Loucy (cell line): Measurements from ENCODE around the gene SLC9A9.

Experiments used
- H2AFZ ChIP-seq: fragments of 200-600 bp; sonication (generic); 2 replicates; pipeline ENCODE4 v1.6.0; 2016; ENCODE audit warnings: antibody characterized with exemption, mild to moderate bottlenecking, low read length, moderate library complexity
- H3F3A ChIP-seq: fragments of 200-600 bp; 2 replicates; pipeline ENCODE4 v1.6.0; 2016; ENCODE audit warnings: antibody characterized with exemption, low read depth, mild to moderate bottlenecking
- H3K27me3 ChIP-seq: fragments of 200-600 bp; sonication (generic); 2 replicates; pipeline ENCODE4 v1.6.1; 2014; ENCODE audit warnings: low read length, mild to moderate bottlenecking; ENCODE audit not compliant: insufficient read depth, poor library complexity, severe bottlenecking
- H3K36me3 ChIP-seq: fragments of 200-600 bp; sonication (generic); 2 replicates; pipeline ENCODE4 v1.6.1; 2016; ENCODE audit warnings: low read length; ENCODE audit not compliant: insufficient read depth
- H3K4me1 ChIP-seq: fragments of 200-600 bp; sonication (generic); 2 replicates; pipeline ENCODE4 v1.5.1; 2014; ENCODE audit warnings: low read length, mild to moderate bottlenecking; ENCODE audit not compliant: insufficient read depth, poor library complexity, severe bottlenecking
- H3K4me2 ChIP-seq: fragments of 200-600 bp; sonication (generic); 2 replicates; pipeline ENCODE4 v1.6.0; 2014; ENCODE audit warnings: antibody characterized with exemption, low read length, low read depth, mild to moderate bottlenecking; ENCODE audit not compliant: poor library complexity, severe bottlenecking
- H3K4me3 ChIP-seq: fragments of 200-600 bp; sonication (generic); 2 replicates; pipeline ENCODE4 v1.5.1; 2014; ENCODE audit warnings: low read length, mild to moderate bottlenecking, mixed read lengths; ENCODE audit not compliant: poor library complexity, severe bottlenecking
- H3K79me2 ChIP-seq: fragments of 200-600 bp; sonication (generic); 2 replicates; pipeline ENCODE4 v1.6.1; 2014; ENCODE audit warnings: low read length; ENCODE audit not compliant: insufficient read depth
- H3K9ac ChIP-seq: fragments of 200-600 bp; sonication (generic); 2 replicates; pipeline ENCODE4 v1.6.0; 2014; ENCODE audit warnings: mild to moderate bottlenecking, low read depth, low read length, moderate library complexity; ENCODE audit not compliant: poor library complexity, severe bottlenecking
- H3K9me2 ChIP-seq: fragments of 200-600 bp; sonication (generic); replicated peaks from 2 replicates; pipeline ENCODE4 v1.6.1; 2016; ENCODE audit warnings: low read depth, low read length, mixed read lengths
- H3K9me3 ChIP-seq: fragments of 200-600 bp; sonication (generic); 2 replicates; pipeline ENCODE4 v1.6.1; 2014; ENCODE audit warnings: mild to moderate bottlenecking, antibody characterized with exemption, low read length, low read depth; ENCODE audit not compliant: insufficient read depth
- H4K20me1 ChIP-seq: fragments of 200-600 bp; sonication (generic); 2 replicates; pipeline ENCODE4 v1.6.0; 2014; ENCODE audit warnings: antibody characterized with exemption, low read length, mild to moderate bottlenecking; ENCODE audit not compliant: insufficient read depth, poor library complexity, severe bottlenecking
- CTCF ChIP-seq: fragments of 200-600 bp; sonication (generic); conservative IDR thresholded peaks from 2 replicates; pipeline ENCODE4 v1.5.1; 2014; ENCODE audit warnings: mild to moderate bottlenecking, antibody characterized with exemption, low read length
- EZH2phosphoT487 ChIP-seq: fragments of 200-600 bp; IDR thresholded peaks from 2 replicates; pipeline ENCODE4 v1.6.1; 2018; ENCODE audit warnings: antibody characterized with exemption, mild to moderate bottlenecking, moderate library complexity, borderline replicate concordance

SLC9A9 gene

GRCh38 chr3:143820466-143821221 is 27.6 kb downstream of the SLC9A9 start:
- Histone ChIP-seq H3K9ac (no peak overlapping the region), H3F3A (no peaks in the 10 kb centered on the region), H3K36me3 (no peaks in the 10 kb centered on the region), H4K20me1 (no peaks in the 10 kb centered on the region), H3K27me3 (no peaks in the 10 kb centered on the region), H2AFZ (no peak overlapping the region), H3K9me2 (no peaks in the 10 kb centered on the region), H3K9me3 (no peaks in the 10 kb centered on the region), H3K4me1 (peaks cover 32% of the 10 kb centered on the region), H3K79me2 (no peaks in the 10 kb centered on the region), H3K4me3 (no peak overlapping the region), H3K4me2 (no peak overlapping the region)
- TF ChIP-seq CTCF (no peak), EZH2phosphoT487 (no peak)

- no peaks in the 10 kb centered on the region for H3F3A ChIP-seq
- no peak overlapping the region for H3K4me2 ChIP-seq
- peaks cover 26% of the 10 kb centered on the region for H3K4me1 ChIP-seq
- no peak overlapping the region for H3K9ac ChIP-seq
- no peak overlapping the region for H2AFZ ChIP-seq
- no peaks in the 10 kb centered on the region for H4K20me1 ChIP-seq
- TF ChIP-seq EZH2phosphoT487 (no peak), CTCF (no peak)
- H3K79me2 ChIP-seq = no peaks in the 10 kb centered on the region
- H3K9me2 ChIP-seq = no peaks in the 10 kb centered on the region
- H3K9me3 ChIP-seq = no peaks in the 10 kb centered on the region
- no peaks in the 10 kb centered on the region for H3K27me3 ChIP-seq
- no peak overlapping the region for H3K4me3 ChIP-seq
- no peaks in the 10 kb centered on the region for H3K36me3 ChIP-seq
These were observed 28.4 kb downstream of the SLC9A9 start for GRCh38 chr3:143819890-143820289.

- no peak for TF ChIP-seq CTCF
- no peak for TF ChIP-seq EZH2phosphoT487
- Histone ChIP-seq H3K36me3 (no peaks in the 10 kb centered on the region), H3K79me2 (no peaks in the 10 kb centered on the region), H3K9me2 (no peaks in the 10 kb centered on the region), H3K9ac (no peak overlapping the region), H2AFZ (no peak overlapping the region), H4K20me1 (no peaks in the 10 kb centered on the region), H3K27me3 (no peaks in the 10 kb centered on the region), H3K4me1 (peaks cover 26% of the 10 kb centered on the region), H3F3A (no peaks in the 10 kb centered on the region), H3K4me3 (no peak overlapping the region), H3K4me2 (no peak overlapping the region), H3K9me3 (no peaks in the 10 kb centered on the region)
These were observed 33.8 kb downstream of the SLC9A9 start for GRCh38 chr3:143814443-143814889.
